B cell (primary cell): ENCODE data around the gene C1orf35. TPM values are rescaled to one million over a fixed set of nuclear protein-coding genes. Genes with fewer than 3 reads are reported as not detected.
A peak's percentile ranks its signal among the peaks of the same experiment; 100 is the strongest.

Experiments used
- ATAC-seq: fragments of 200-7000 bp; cut with Tn5 transposase; one replicate; pipeline ENCODE4 v1.10.0; 2021; ENCODE audit warnings: low read depth, mild to moderate bottlenecking, moderate number of reproducible peaks, moderate library complexity
- CTCF ChIA-PET: fragments of 350-600 bp; sonication (Branson Sonifier 250); formaldehyde crosslinking; loops from one replicate; lab custom pipeline; 2021; ENCODE audit warnings: antibody characterized with exemption, inconsistent platforms; lab: Charles Lee
- POLR2A ChIA-PET: fragments of 350-600 bp; sonication (Branson Sonifier 250); formaldehyde crosslinking; loops from one replicate; lab custom pipeline; 2021; ENCODE audit warnings: antibody characterized with exemption; lab: Charles Lee
- DNase-seq: peaks from one replicate; pipeline ENCODE4 v3.0.0; 2013
- H2AFZ ChIP-seq: 2 replicates; pipeline ENCODE4 v1.6.1; 2012; ENCODE audit warnings: mild to moderate bottlenecking, low read depth, low read length; ENCODE audit not compliant: insufficient read depth, poor library complexity, severe bottlenecking
- H3K27ac ChIP-seq, 2 donors: 1 replicate in 1 of 2; 2 replicates in 1 of 2; pipeline ENCODE4 v1.5.1; 2012 to 2013; ENCODE audit warnings: low read length in 2 of 2, mild to moderate bottlenecking in 2 of 2, moderate library complexity in 1 of 2
- H3K27me3 ChIP-seq, 4 experiments: fragments of 200-600 bp in 1 of 4; sonication (generic) in 1 of 4; replicated peaks in 1 of 4; 1 replicate in 2 of 4; 2 replicates in 2 of 4; pipeline versions ENCODE4 v1.6.1 to v1.7.0; 2013 to 2016; ENCODE audit warnings: low read length in 3 of 4, mild to moderate bottlenecking in 2 of 4, mixed read lengths in 1 of 4, moderate library complexity in 1 of 4; ENCODE audit not compliant: insufficient read depth in 4 of 4, control insufficient read depth in 3 of 4; ENCODE audit errors: control extremely low read depth in 1 of 4
- H3K36me3 ChIP-seq, 2 experiments: replicated peaks in 1 of 2; 1 replicate in 1 of 2; 2 replicates in 1 of 2; pipeline versions ENCODE4 v1.6.1 to v1.7.1; 2013; ENCODE audit warnings: low read length in 1 of 2; ENCODE audit not compliant: insufficient read depth in 2 of 2, control insufficient read depth in 1 of 2; ENCODE audit errors: control extremely low read depth in 1 of 2, extremely low read depth in 1 of 2
- H3K4me1 ChIP-seq, 2 donors: fragments of 200-600 bp in 1 of 2; sonication (generic) in 1 of 2; 1 replicate in 1 of 2; 2 replicates in 1 of 2; pipeline versions ENCODE4 v1.5.1 to v1.6.1; 2013 to 2017; ENCODE audit warnings: low read length in 2 of 2; ENCODE audit not compliant: control insufficient read depth in 2 of 2, insufficient read depth in 2 of 2
- H3K4me2 ChIP-seq: replicated peaks from 2 replicates; pipeline ENCODE3; 2012; ENCODE audit warnings: mild to moderate bottlenecking, low read depth, low read length; ENCODE audit not compliant: poor library complexity, severe bottlenecking
- H3K4me3 ChIP-seq, 5 experiments: fragments of 200-600 bp in 1 of 5; sonication (generic) in 1 of 5; 1 replicate in 3 of 5; 2 replicates in 2 of 5; pipeline versions ENCODE4 v1.5.1 to v1.7.0; 2011 to 2016; ENCODE audit warnings: low read length in 4 of 5, mild to moderate bottlenecking in 4 of 5, low read depth in 2 of 5, control low read depth in 1 of 5, moderate library complexity in 1 of 5; ENCODE audit not compliant: insufficient read depth in 1 of 5; ENCODE audit errors: control extremely low read depth in 1 of 5, extremely low read depth in 1 of 5
- H3K79me2 ChIP-seq: fragments of 200-600 bp; sonication (generic); one replicate; pipeline ENCODE4 v1.6.0; 2016; ENCODE audit warnings: low read length; ENCODE audit not compliant: control insufficient read depth, insufficient read depth
- H3K9ac ChIP-seq: fragments of 200-600 bp; sonication (generic); 2 replicates; pipeline ENCODE4 v1.6.1; 2017; ENCODE audit warnings: mild to moderate bottlenecking, low read length, moderate library complexity
- H3K9me3 ChIP-seq, 3 donors: one replicate each; pipeline versions ENCODE4 v1.6.1 to v1.7.1; 2013; ENCODE audit warnings: low read length in 2 of 3; ENCODE audit not compliant: control insufficient read depth in 2 of 3, insufficient read depth in 1 of 3; ENCODE audit errors: control extremely low read depth in 1 of 3
- H4K20me1 ChIP-seq: 2 replicates; pipeline ENCODE4 v1.6.0; 2012; ENCODE audit warnings: mild to moderate bottlenecking, low read length; ENCODE audit not compliant: insufficient read depth, control insufficient read depth, poor library complexity, severe bottlenecking
- H3K27ac Mint-ChIP-seq: one replicate; pipeline ENCODE4 v1.8.0; 2021; ENCODE audit warnings: mixed read lengths
- H3K27me3 Mint-ChIP-seq: one replicate; pipeline ENCODE4 v1.8.0; 2021; ENCODE audit warnings: mixed read lengths
- H3K4me1 Mint-ChIP-seq: one replicate; pipeline ENCODE4 v1.8.0; 2021; ENCODE audit warnings: mixed read lengths
- H3K4me3 Mint-ChIP-seq: one replicate; pipeline ENCODE4 v1.8.0; 2021; ENCODE audit warnings: mixed read lengths
- H3K9me3 Mint-ChIP-seq: one replicate; pipeline ENCODE4 v1.8.0; 2022; ENCODE audit warnings: mixed read lengths; ENCODE audit not compliant: insufficient read depth
- EZH2 ChIP-seq: IDR thresholded peaks from 2 replicates; pipeline ENCODE4 v1.6.1; 2012; ENCODE audit warnings: borderline replicate concordance, low read depth, mild to moderate bottlenecking, moderate library complexity, low read length; ENCODE audit not compliant: insufficient read depth, poor library complexity, severe bottlenecking
- WGBS: methylation state at CpG from one replicate; pipeline ENCODE4 v1.1.5; 2013; ENCODE audit warnings: missing lambda C conversion rate; ENCODE audit not compliant: insufficient coverage; 5-methylcytosine and 5-hydroxymethylcytosine counted together
- intact Hi-C: fragments of 100-400 bp; cut with micrococcal nuclease; formaldehyde crosslinking; loops from one replicate; pipeline ENCODE4 v1.10.0; 2022
- polyA plus RNA-seq: library from polyadenylated mRNA; depleted of rRNA; stranded (reverse); fragments of >200 nt; gene quantifications from 2 replicates; pipeline ENCODE4 v1.2.3, GENCODE V29; 2012
- total RNA-seq, 2 donors: library from RNA; stranded (reverse); fragments of 120-200 nt in 1 of 2; gene quantifications; 1 replicate in 1 of 2; 2 replicates in 1 of 2; pipeline versions ENCODE4 v1.2.3 to v1.2.4, GENCODE V29; 2013 to 2022
- TF ChIP-seq, protein P1 (sequence below): fragments of 200-600 bp; IDR thresholded peaks from one replicate; pipeline ENCODE4 v1.8.0; 2022; ENCODE audit warnings: antibody characterized with exemption, mild to moderate bottlenecking

Gene C1orf35
- total and polyA plus RNA-seq, 2 donors (not counting 1 experiment from before 2014, with no cell fraction given): 24.1 to 41.0 TPM

DNA sequence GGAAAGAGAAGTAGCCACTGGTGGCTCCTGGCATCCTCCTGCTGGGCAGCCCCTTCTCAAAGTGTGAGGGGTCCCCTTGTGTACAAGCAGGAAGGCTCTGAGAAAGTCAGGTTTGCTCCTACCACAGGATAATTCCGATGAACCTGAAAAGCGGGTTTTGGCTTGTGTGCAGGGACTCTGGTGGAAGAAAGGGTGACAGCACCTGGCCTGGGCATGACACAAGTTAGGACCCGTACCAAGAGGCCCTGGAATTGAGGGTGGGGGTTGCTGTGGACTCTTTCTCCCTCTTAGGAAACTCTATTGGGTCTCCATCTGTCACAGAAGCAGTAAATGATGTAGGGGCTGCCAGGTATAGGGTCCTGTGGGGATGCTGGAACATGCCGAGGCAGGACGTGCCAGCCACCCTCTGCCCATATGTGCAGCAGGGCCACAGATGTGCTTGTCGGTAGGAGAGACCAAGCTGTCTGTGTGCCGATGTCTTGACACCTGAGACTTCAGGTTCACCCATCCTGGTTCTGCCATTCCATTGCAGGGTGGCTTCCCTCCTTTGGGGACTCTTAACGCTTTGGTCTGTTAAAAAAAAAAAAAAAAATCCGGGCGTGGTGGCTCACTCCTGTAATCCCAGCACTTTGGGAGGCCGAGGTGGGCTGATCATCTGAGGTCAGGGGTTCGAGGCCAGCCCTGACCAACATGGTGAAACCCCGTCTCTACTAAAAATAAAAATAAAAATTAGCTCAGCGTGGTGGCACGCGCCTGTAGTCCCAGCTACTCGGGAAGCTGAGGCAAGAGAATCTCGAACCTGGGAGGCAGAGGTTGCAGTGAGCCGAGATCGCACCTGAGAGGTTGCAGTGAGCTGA lies 9.8 kb downstream of the C1orf35 start:
- CTCF ChIA-PET: interaction anchor here (0.9 to 1.2 kb wide), 2 partner anchors 8 to 94 kb away, joined by 3 read pairs; no protein-coding TSS in a partner anchor
- Mint-ChIP-seq H3K9me3 (peaks cover 4% of the 10 kb centered on the region), H3K27me3 (no peaks in the 10 kb centered on the region), H3K4me1 (peaks cover 53% of the 10 kb centered on the region), H3K27ac (peak overlapping the region; percentile 37), H3K4me3 (no peak overlapping the region)
- Histone ChIP-seq H3K9ac (no peak overlapping the region), H3K4me3 (no peak overlapping the region), H3K4me2 (no peak overlapping the region), H3K27me3 (no peaks in the 10 kb centered on the region), H3K4me1 (peaks cover 35 to 38% of the 10 kb centered on the region in 2 donors), H3K9me3 (peaks cover 0 to 30% (median 8%) of the 10 kb centered on the region in 3 donors), H3K27ac (no peak overlapping the region), H3K36me3 (peaks cover 4 to 51% of the 10 kb centered on the region in 2 experiments), H3K79me2 (peaks cover 91% of the 10 kb centered on the region), H2AFZ (no peak overlapping the region), H4K20me1 (peaks cover 98% of the 10 kb centered on the region)
- DNase-seq (no peak), ATAC-seq (no peak)
- POLR2A ChIA-PET: no interaction called here
- intact Hi-C loops: no loop called here
- 97% methylated on average over 17 of the region's 20 CpGs for WGBS
- TF ChIP-seq, protein P1, sequence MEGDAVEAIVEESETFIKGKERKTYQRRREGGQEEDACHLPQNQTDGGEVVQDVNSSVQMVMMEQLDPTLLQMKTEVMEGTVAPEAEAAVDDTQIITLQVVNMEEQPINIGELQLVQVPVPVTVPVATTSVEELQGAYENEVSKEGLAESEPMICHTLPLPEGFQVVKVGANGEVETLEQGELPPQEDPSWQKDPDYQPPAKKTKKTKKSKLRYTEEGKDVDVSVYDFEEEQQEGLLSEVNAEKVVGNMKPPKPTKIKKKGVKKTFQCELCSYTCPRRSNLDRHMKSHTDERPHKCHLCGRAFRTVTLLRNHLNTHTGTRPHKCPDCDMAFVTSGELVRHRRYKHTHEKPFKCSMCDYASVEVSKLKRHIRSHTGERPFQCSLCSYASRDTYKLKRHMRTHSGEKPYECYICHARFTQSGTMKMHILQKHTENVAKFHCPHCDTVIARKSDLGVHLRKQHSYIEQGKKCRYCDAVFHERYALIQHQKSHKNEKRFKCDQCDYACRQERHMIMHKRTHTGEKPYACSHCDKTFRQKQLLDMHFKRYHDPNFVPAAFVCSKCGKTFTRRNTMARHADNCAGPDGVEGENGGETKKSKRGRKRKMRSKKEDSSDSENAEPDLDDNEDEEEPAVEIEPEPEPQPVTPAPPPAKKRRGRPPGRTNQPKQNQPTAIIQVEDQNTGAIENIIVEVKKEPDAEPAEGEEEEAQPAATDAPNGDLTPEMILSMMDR: no peak
- no peak for TF ChIP-seq EZH2
